ENCODE measurements around the gene UHMK1. TPM values are rescaled to one million over a fixed set of nuclear protein-coding genes. Genes with fewer than 3 reads are reported as not detected.
A peak's percentile ranks its signal among the peaks of the same experiment; 100 is the strongest.

The UHMK1 gene
- total RNA-seq, 1 donor from 2014 or later: 65.6 TPM

- ATAC-seq (ENCODE audit: low read depth) (no peak), DNase-seq (no peak)
- peaks cover 49% of the 10 kb centered on the region for H3K36me3 Mint-ChIP-seq (ENCODE audit: low read depth)
- TF ChIP-seq CTCF (IDR thresholded peaks at IDR 0.05): no peak
- no peak overlapping the region for H3K27ac Mint-ChIP-seq
- no peak overlapping the region for H3K4me3 Mint-ChIP-seq
- ChIA-PET CTCF (no interaction called here), POLR2A (interaction anchor here (0.9 kb wide), 1 partner anchor 8 kb away, joined by 4 read pairs; no protein-coding TSS in a partner anchor)
- peaks cover 22% of the 10 kb centered on the region for H3K4me1 Mint-ChIP-seq
- H3K27me3 Mint-ChIP-seq: no peaks in the 10 kb centered on the region
- intact Hi-C loops (cut with micrococcal nuclease): no loop called here
- H3K9me3 Mint-ChIP-seq: no peaks in the 10 kb centered on the region
These were observed 29.7 kb downstream of the UHMK1 start for GRCh38 chr1:162527314-162527713.

- ChIA-PET POLR2A (interaction anchor here (0.6 to 0.8 kb wide), 2 partner anchors 9 to 32 kb away, joined by 4 to 5 read pairs; no protein-coding TSS in a partner anchor), CTCF (no interaction called here)
- intact Hi-C loops (cut with micrococcal nuclease): loop anchor here (1.0 to 2.0 kb wide), 2 partner anchors 31 to 32 kb away; partner anchors contain the start of gene UAP1
- H3K9me3 Mint-ChIP-seq: no peaks in the 10 kb centered on the region
- H3K4me3 Mint-ChIP-seq: no peak overlapping the region
- H3K36me3 Mint-ChIP-seq (ENCODE audit: low read depth): peaks cover 21% of the 10 kb centered on the region
- peak overlapping the region; percentile 77 for H3K27ac Mint-ChIP-seq
- TF ChIP-seq CTCF (IDR thresholded peaks at IDR 0.05): no peak
- H3K4me1 Mint-ChIP-seq: peaks cover 22% of the 10 kb centered on the region
- ATAC-seq (ENCODE audit: low read depth) (peak; percentile 93), DNase-seq (no peak)
- no peaks in the 10 kb centered on the region for H3K27me3 Mint-ChIP-seq
These were observed 32.8 kb downstream of the UHMK1 start for GRCh38 chr1:162530307-162530987.

- ChIA-PET CTCF (no interaction called here), POLR2A (no interaction called here)
- Mint-ChIP-seq H3K36me3 (ENCODE audit: low read depth) (peaks cover 19% of the 10 kb centered on the region), H3K9me3 (no peaks in the 10 kb centered on the region), H3K27ac (peak overlapping the region; percentile 77), H3K27me3 (no peaks in the 10 kb centered on the region), H3K4me3 (no peak overlapping the region), H3K4me1 (peaks cover 22% of the 10 kb centered on the region)
- DNase-seq (no peak), ATAC-seq (ENCODE audit: low read depth) (no peak)
- no peak for TF ChIP-seq CTCF (IDR thresholded peaks at IDR 0.05)
- intact Hi-C loops (cut with micrococcal nuclease): loop anchor here (1.0 to 2.0 kb wide), 2 partner anchors 30 to 32 kb away; partner anchors contain the start of gene UAP1
These were observed 33.3 kb downstream of the UHMK1 start for GRCh38 chr1:162530988-162531319.

GRCh38 chr1:162535501-162535900 lies 37.9 kb downstream of the UHMK1 start:
- ChIA-PET POLR2A (no interaction called here), CTCF (interaction anchor here (0.7 kb wide), 1 partner anchor 70 kb away, joined by 3 read pairs; no protein-coding TSS in a partner anchor)
- Mint-ChIP-seq H3K4me3 (no peak overlapping the region), H3K27me3 (no peaks in the 10 kb centered on the region), H3K36me3 (ENCODE audit: low read depth) (no peaks in the 10 kb centered on the region), H3K4me1 (peaks cover 12% of the 10 kb centered on the region), H3K9me3 (no peaks in the 10 kb centered on the region), H3K27ac (no peak overlapping the region)
- no peak for ATAC-seq (ENCODE audit: low read depth)
- no peak for TF ChIP-seq CTCF (IDR thresholded peaks at IDR 0.05)
- intact Hi-C loops (cut with micrococcal nuclease): no loop called here
- no peak for DNase-seq

GRCh38 chr1:162536511-162536910 lies 38.9 kb downstream of the UHMK1 start:
- intact Hi-C loops (cut with micrococcal nuclease): no loop called here
- Mint-ChIP-seq H3K27ac (no peak overlapping the region), H3K36me3 (ENCODE audit: low read depth) (no peaks in the 10 kb centered on the region), H3K27me3 (no peaks in the 10 kb centered on the region), H3K9me3 (no peaks in the 10 kb centered on the region), H3K4me3 (no peak overlapping the region), H3K4me1 (peaks cover 3% of the 10 kb centered on the region)
- ATAC-seq (ENCODE audit: low read depth) (no peak), DNase-seq (no peak)
- CTCF ChIA-PET: no interaction called here
- POLR2A ChIA-PET: no interaction called here
- no peak for TF ChIP-seq CTCF (IDR thresholded peaks at IDR 0.05)

Measured in activated B cell treated with CpG ODN at 0.5 μM for 24 hours (primary cell).